Testis (tissue), 2 donors: ENCODE results near the gene LBH.

ENCODE experiments used
- POLR2A ChIP-seq: fragments of 450-650 bp; IDR thresholded peaks from one replicate; pipeline ENCODE4 v1.6.1; 2017; ENCODE audit warnings: antibody characterized with exemption, mild to moderate bottlenecking, moderate library complexity
- TF ChIP-seq, protein P1 (sequence below), 3 experiments: fragments of 450-650 bp in 2 of 3; fragments of 200-600 bp in 1 of 3; sonication (generic) in 1 of 3; IDR thresholded peaks; one replicate each; pipeline ENCODE4 v1.5.1; 2016 to 2019; ENCODE audit warnings: antibody characterized with exemption in 3 of 3, mild to moderate bottlenecking in 2 of 3, moderate library complexity in 1 of 3

DNA sequence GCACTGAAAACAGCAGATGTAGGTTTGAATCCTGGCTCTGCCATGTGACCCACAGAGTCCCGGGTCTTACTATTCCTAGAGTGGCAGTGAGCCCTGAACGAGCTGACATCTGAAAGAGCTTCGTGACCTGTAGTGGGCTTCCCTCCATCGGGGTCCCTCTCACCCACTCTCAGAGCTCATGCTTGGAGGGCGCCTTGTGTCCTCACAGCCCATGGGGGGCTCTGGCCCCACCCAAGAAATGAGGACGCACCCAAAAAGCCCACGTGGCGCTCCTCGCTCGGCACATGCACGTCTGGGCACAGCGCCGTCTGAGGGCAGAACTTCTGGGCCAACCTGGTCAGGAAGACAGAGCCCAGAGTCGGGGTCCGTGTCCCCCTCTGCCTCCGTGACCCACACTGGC is 23.7 kb downstream of the LBH start:
- TF ChIP-seq, protein P1, sequence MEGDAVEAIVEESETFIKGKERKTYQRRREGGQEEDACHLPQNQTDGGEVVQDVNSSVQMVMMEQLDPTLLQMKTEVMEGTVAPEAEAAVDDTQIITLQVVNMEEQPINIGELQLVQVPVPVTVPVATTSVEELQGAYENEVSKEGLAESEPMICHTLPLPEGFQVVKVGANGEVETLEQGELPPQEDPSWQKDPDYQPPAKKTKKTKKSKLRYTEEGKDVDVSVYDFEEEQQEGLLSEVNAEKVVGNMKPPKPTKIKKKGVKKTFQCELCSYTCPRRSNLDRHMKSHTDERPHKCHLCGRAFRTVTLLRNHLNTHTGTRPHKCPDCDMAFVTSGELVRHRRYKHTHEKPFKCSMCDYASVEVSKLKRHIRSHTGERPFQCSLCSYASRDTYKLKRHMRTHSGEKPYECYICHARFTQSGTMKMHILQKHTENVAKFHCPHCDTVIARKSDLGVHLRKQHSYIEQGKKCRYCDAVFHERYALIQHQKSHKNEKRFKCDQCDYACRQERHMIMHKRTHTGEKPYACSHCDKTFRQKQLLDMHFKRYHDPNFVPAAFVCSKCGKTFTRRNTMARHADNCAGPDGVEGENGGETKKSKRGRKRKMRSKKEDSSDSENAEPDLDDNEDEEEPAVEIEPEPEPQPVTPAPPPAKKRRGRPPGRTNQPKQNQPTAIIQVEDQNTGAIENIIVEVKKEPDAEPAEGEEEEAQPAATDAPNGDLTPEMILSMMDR (IDR thresholded peaks at IDR 0.05): no peak
- TF ChIP-seq POLR2A: no peak
